Ishikawa (cell line): ENCODE results near the gene VWC2L.

Source experiments
- CEBPB ChIP-seq: IDR thresholded peaks from 2 replicates; pipeline ENCODE4 v1.6.1; 2012
- CREB1 ChIP-seq: IDR thresholded peaks from 2 replicates; pipeline ENCODE4 v1.6.1; 2012; ENCODE audit warnings: low read depth
- EGR1 ChIP-seq: IDR thresholded peaks from 2 replicates; pipeline ENCODE4 v1.6.1; 2012
- EP300 ChIP-seq: IDR thresholded peaks from 2 replicates; pipeline ENCODE4 v1.6.1; 2012; ENCODE audit warnings: borderline replicate concordance
- FOXM1 ChIP-seq: IDR thresholded peaks from 2 replicates; pipeline ENCODE4 v1.6.1; 2012; ENCODE audit warnings: low read depth, borderline replicate concordance
- MAX ChIP-seq: IDR thresholded peaks from 2 replicates; pipeline ENCODE4 v1.6.1; 2012
- NFIC ChIP-seq: IDR thresholded peaks from 2 replicates; pipeline ENCODE4 v1.6.1; 2012
- RAD21 ChIP-seq: IDR thresholded peaks from 2 replicates; pipeline ENCODE4 v1.6.1; 2012; ENCODE audit warnings: low read depth
- REST ChIP-seq: IDR thresholded peaks from 2 replicates; pipeline ENCODE4 v1.6.1; 2012; ENCODE audit warnings: low read depth, mild to moderate bottlenecking
- TAF1 ChIP-seq: IDR thresholded peaks from 2 replicates; pipeline ENCODE4 v1.6.1; 2012; ENCODE audit warnings: low read depth, mild to moderate bottlenecking
- TCF12 ChIP-seq: IDR thresholded peaks from 2 replicates; pipeline ENCODE4 v1.6.1; 2012; ENCODE audit warnings: low read depth
- TEAD4 ChIP-seq: IDR thresholded peaks from 2 replicates; pipeline ENCODE4 v1.6.1; 2012
- USF1 ChIP-seq: IDR thresholded peaks from 2 replicates; pipeline ENCODE4 v1.6.1; 2012
- YY1 ChIP-seq: IDR thresholded peaks from 2 replicates; pipeline ENCODE4 v1.6.1; 2012; ENCODE audit warnings: low read depth
- ZBTB7A ChIP-seq: IDR thresholded peaks from 2 replicates; pipeline ENCODE4 v1.6.1; 2012; ENCODE audit warnings: low read depth

VWC2L gene

GRCh38 chr2:214566457-214566856 is 155.6 kb downstream of the VWC2L start:
- TF ChIP-seq TAF1 (no peak), RAD21 (no peak), MAX (no peak), ZBTB7A (no peak), NFIC (no peak), TEAD4 (no peak), EP300 (no peak), TCF12 (no peak)

- TF ChIP-seq ZBTB7A (no peak), YY1 (no peak), CEBPB (no peak), RAD21 (no peak), CREB1 (no peak), TCF12 (no peak), TAF1 (no peak), USF1 (no peak)
Measured at GRCh38 chr2:214569419-214570035, 158.7 kb downstream of the VWC2L start.

GRCh38 chr2:214574084-214574781 is 163.4 kb downstream of the VWC2L start:
- TF ChIP-seq EGR1 (no peak), ZBTB7A (no peak), USF1 (no peak), MAX (peak; percentile 34; the same call in 1 of the 2 replicates), EP300 (no peak), TEAD4 (0 out of 2 replicates have a peak, but pooled peaks have one; percentile 5)

- TF ChIP-seq RAD21 (no peak), YY1 (no peak), TEAD4 (no peak), CREB1 (no peak), TAF1 (no peak), NFIC (no peak), MAX (no peak), EGR1 (no peak), USF1 (no peak), CEBPB (no peak), REST (no peak)
Measured at GRCh38 chr2:214575030-214575429, 164.2 kb downstream of the VWC2L start.

- no peak for TF ChIP-seq TCF12
- no peak for TF ChIP-seq TAF1
- TF ChIP-seq TEAD4, result no peak
- TF ChIP-seq CEBPB, result no peak
- TF ChIP-seq USF1, result no peak
- TF ChIP-seq CREB1, result no peak
- TF ChIP-seq YY1, result no peak
- no peak for TF ChIP-seq FOXM1
- TF ChIP-seq REST, result no peak
Measured at GRCh38 chr2:214575465-214575864, 164.6 kb downstream of the VWC2L start.
